ENCODE results near the gene KRTAP10-8. TPM values are rescaled to one million over a fixed set of nuclear protein-coding genes. Genes with fewer than 3 reads are reported as not detected.
"Not testable (repeated sequence)": the region's sequence is repeated elsewhere in the genome, so short reads cannot be mapped to it uniquely, and the experiment has no call there.

The KRTAP10-8 gene
- not detected for polyA plus RNA-seq

GRCh38 chr21:44612029-44612486 lies at the start of gene KRTAP10-8:
KRTAP10-8 (plus strand) TSS chr21:44612079; CDS start chr21:44612101, 22 bp downstream.
- WGBS, 3 donors = 82 to 86% (median 84%) methylated on average over 8 of the region's 8 CpGs
- H3K27ac ChIP-seq (ENCODE audit: low read depth, low read length) = no peak within 1 kb of the TSS

GRCh38 chr21:44564099-44564498 lies 47.8 kb upstream of the KRTAP10-8 start:
- WGBS, 3 donors = 59 to 100% (median 95%) methylated on average over 1 of the region's 1 CpG
- H3K27ac ChIP-seq (ENCODE audit: low read depth, low read length) = no peak overlapping the region

GRCh38 chr21:44564886-44565598 lies 46.8 kb upstream of the KRTAP10-8 start:
- WGBS, 3 donors = 0 to 40% (median 36%) methylated on average over 1 of the region's 1 CpG
- H3K27ac ChIP-seq (ENCODE audit: low read depth, low read length) = no peak overlapping the region

GRCh38 chr21:44566403-44566802 lies 45.5 kb upstream of the KRTAP10-8 start:
- H3K27ac ChIP-seq (ENCODE audit: low read depth, low read length) = no peak overlapping the region
- WGBS, 3 donors = 44 to 58% (median 57%) methylated on average over 1 of the region's 1 CpG

GRCh38 chr21:44567481-44568171 lies 44.3 kb upstream of the KRTAP10-8 start:
- 89 to 92% (median 90%) methylated on average over 18 of the region's 18 CpGs for WGBS, 3 donors
- no peak overlapping the region for H3K27ac ChIP-seq (ENCODE audit: low read depth, low read length)

- 65 to 71% (median 66%) methylated on average over 12 of the region's 12 CpGs for WGBS, 3 donors
- H3K27ac ChIP-seq (ENCODE audit: low read depth, low read length) = no peak overlapping the region
Observed at GRCh38 chr21:44568261-44568660, 43.6 kb upstream of the KRTAP10-8 start.

GRCh38 chr21:44568667-44569556 lies 43.0 kb upstream of the KRTAP10-8 start:
- no peak overlapping the region for H3K27ac ChIP-seq (ENCODE audit: low read depth, low read length)
- 70 to 76% (median 71%) methylated on average over 27 of the region's 27 CpGs for WGBS, 3 donors

- no peak overlapping the region for H3K27ac ChIP-seq (ENCODE audit: low read depth, low read length)
- 75 to 84% (median 81%) methylated on average over 12 of the region's 12 CpGs for WGBS, 3 donors
Observed at GRCh38 chr21:44569861-44570517, 41.9 kb upstream of the KRTAP10-8 start.

- WGBS, 3 donors = 70 to 79% (median 76%) methylated on average over 4 of the region's 4 CpGs
- H3K27ac ChIP-seq (ENCODE audit: low read depth, low read length) = no peak overlapping the region
Observed at GRCh38 chr21:44571296-44571695, 40.6 kb upstream of the KRTAP10-8 start.

- no peak overlapping the region for H3K27ac ChIP-seq (ENCODE audit: low read depth, low read length)
- 89 to 94% (median 93%) methylated on average over 40 of the region's 40 CpGs for WGBS, 3 donors
Observed at GRCh38 chr21:44571844-44572782, 39.8 kb upstream of the KRTAP10-8 start.

GRCh38 chr21:44572959-44573583 lies 38.8 kb upstream of the KRTAP10-8 start:
- WGBS, 3 donors = 76 to 84% (median 80%) methylated on average over 15 of the region's 15 CpGs
- no peak overlapping the region for H3K27ac ChIP-seq (ENCODE audit: low read depth, low read length)

- H3K27ac ChIP-seq (ENCODE audit: low read depth, low read length) = not testable (repeated sequence)
- WGBS, 3 donors = 54 to 62% (median 56%) methylated on average over 19 to 22 of the region's 25 CpGs
Observed at GRCh38 chr21:44573630-44574456, 38.0 kb upstream of the KRTAP10-8 start, which contains the start of gene KRTAP10-4. KRTAP10-4 (plus strand) TSS chr21:44573729; CDS start chr21:44573759, 30 bp downstream.

- no peak overlapping the region for H3K27ac ChIP-seq (ENCODE audit: low read depth, low read length)
- WGBS, 3 donors = 20 to 38% (median 37%) methylated on average over 21 of the region's 21 CpGs
Observed at GRCh38 chr21:44574457-44575306, 37.2 kb upstream of the KRTAP10-8 start.

- H3K27ac ChIP-seq (ENCODE audit: low read depth, low read length) = no peak overlapping the region
- 81 to 87% (median 86%) methylated on average over 20 of the region's 20 CpGs for WGBS, 3 donors
Observed at GRCh38 chr21:44575307-44576024, 36.4 kb upstream of the KRTAP10-8 start.
